H54 (cell line): ENCODE measurements around the gene RASA3.
"Not testable (repeated sequence)": the region's sequence is repeated elsewhere in the genome, so short reads cannot be mapped to it uniquely, and the experiment has no call there.

Source experiments
- DNase-seq: peaks from one replicate; pipeline ENCODE4 v3.0.0; 2011; ENCODE audit warnings: low spot score, mixed read lengths; ENCODE audit not compliant: insufficient read length
- FAIRE-seq: peaks from 3 replicates; lab custom pipeline; 2011; peaks lifted over from hg19 to GRCh38; lab: Jason Lieb, UNC
- POLR2A ChIP-seq: IDR thresholded peaks from 2 replicates; pipeline ENCODE4 v1.6.1; 2011; ENCODE audit warnings: low read depth, mild to moderate bottlenecking, low read length

Gene RASA3

GRCh38 chr13:114027046-114027715 is 105.2 kb downstream of the RASA3 start:
- TF ChIP-seq POLR2A = no peak
- no peak for DNase-seq
- FAIRE-seq = no peak

GRCh38 chr13:114026481-114026880 is 105.9 kb downstream of the RASA3 start:
- no peak for TF ChIP-seq POLR2A
- DNase-seq (no peak), FAIRE-seq (no peak)

- DNase-seq (no peak), FAIRE-seq (no peak)
- no peak for TF ChIP-seq POLR2A
Measured at GRCh38 chr13:114025714-114026431, 106.5 kb downstream of the RASA3 start.

- no peak for FAIRE-seq
- DNase-seq = no peak
- no peak for TF ChIP-seq POLR2A
Measured at GRCh38 chr13:114025405-114025713, 107.1 kb downstream of the RASA3 start.

- FAIRE-seq (no peak), DNase-seq (no peak)
- TF ChIP-seq POLR2A = no peak
Measured at GRCh38 chr13:114024603-114025404, 107.6 kb downstream of the RASA3 start.

- FAIRE-seq = no peak
- DNase-seq = no peak
- no peak for TF ChIP-seq POLR2A
Measured at GRCh38 chr13:114023716-114024602, 108.5 kb downstream of the RASA3 start.

GRCh38 chr13:114022876-114023275 is 109.5 kb downstream of the RASA3 start:
- DNase-seq (no peak), FAIRE-seq (no peak)
- no peak for TF ChIP-seq POLR2A

- no peak for TF ChIP-seq POLR2A
- no peak for DNase-seq
- FAIRE-seq = no peak
Measured at GRCh38 chr13:114022309-114022669, 110.1 kb downstream of the RASA3 start.

- no peak for DNase-seq
- no peak for FAIRE-seq
- TF ChIP-seq POLR2A = no peak
Measured at GRCh38 chr13:114021464-114022308, 110.7 kb downstream of the RASA3 start.

GRCh38 chr13:114020750-114021463 is 111.5 kb downstream of the RASA3 start:
- TF ChIP-seq POLR2A = no peak
- FAIRE-seq = no peak
- DNase-seq = no peak

GRCh38 chr13:114020134-114020533 is 112.3 kb downstream of the RASA3 start:
- DNase-seq, FAIRE-seq: not testable (repeated sequence)

GRCh38 chr13:114019367-114019766 is 113.1 kb downstream of the RASA3 start:
- FAIRE-seq = no peak
- DNase-seq = peak; percentile 76
- no peak for TF ChIP-seq POLR2A
